Measurements from ENCODE around the gene SIRT3.

SIRT3 gene

DNA sequence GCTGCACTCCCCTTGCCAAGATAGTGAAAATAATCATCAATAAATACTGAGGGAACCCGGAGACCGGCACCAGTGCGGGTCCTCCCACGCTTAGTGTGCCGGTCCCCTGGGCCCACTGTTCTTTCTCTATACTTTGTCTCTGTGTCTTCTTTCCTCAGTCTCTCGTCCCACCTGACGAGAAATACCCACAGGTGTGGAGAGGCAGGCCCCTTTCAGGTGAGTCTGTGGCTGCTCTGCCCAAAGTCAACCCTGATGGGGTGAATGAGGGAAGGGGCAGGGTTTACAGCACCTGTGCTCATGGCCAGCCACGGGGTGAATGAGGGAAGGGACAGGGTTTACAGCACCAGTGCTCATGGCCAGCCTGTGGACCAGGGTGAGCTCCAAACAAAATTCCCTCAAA is 33.7 kb downstream of the SIRT3 start:
- Histone ChIP-seq H3K4me3 (ENCODE audit: low read depth, low read length) (no peak overlapping the region), H3K36me3 (replicated peaks) (peaks cover 27% of the 10 kb centered on the region), H3K27me3 (replicated peaks) (no peaks in the 10 kb centered on the region), H3K27ac (no peak overlapping the region)
- DNase-seq = no peak
- TF ChIP-seq, protein P1, sequence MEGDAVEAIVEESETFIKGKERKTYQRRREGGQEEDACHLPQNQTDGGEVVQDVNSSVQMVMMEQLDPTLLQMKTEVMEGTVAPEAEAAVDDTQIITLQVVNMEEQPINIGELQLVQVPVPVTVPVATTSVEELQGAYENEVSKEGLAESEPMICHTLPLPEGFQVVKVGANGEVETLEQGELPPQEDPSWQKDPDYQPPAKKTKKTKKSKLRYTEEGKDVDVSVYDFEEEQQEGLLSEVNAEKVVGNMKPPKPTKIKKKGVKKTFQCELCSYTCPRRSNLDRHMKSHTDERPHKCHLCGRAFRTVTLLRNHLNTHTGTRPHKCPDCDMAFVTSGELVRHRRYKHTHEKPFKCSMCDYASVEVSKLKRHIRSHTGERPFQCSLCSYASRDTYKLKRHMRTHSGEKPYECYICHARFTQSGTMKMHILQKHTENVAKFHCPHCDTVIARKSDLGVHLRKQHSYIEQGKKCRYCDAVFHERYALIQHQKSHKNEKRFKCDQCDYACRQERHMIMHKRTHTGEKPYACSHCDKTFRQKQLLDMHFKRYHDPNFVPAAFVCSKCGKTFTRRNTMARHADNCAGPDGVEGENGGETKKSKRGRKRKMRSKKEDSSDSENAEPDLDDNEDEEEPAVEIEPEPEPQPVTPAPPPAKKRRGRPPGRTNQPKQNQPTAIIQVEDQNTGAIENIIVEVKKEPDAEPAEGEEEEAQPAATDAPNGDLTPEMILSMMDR (IDR thresholded peaks at IDR 0.05; ENCODE audit: low read depth, low read length, missing control alignments) = no peak
- in situ Hi-C loops (cut with HindIII; ENCODE audit: low pct_ligation_motif_present, low sequenced_read_pairs) = no loop called here

DNA sequence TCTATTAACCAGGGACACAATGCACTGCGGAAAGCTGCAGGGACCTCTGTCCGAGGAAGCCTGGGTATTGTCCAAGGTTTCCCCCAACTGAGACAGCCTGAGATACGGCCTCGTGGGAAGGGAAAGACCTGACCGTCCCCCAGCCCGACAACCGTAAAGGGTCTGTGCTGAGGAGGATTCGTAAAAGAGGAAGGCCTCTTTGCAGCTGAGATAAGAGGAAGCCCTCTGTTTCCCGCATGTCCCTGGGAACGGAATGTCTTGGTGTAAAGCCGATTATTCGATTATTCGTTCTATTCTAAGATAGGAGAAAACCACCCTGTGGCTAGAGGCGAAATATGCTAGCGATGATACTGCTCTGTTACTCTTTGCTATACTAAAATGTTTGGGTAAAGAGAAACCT is 34.2 kb downstream of the SIRT3 start:
- Histone ChIP-seq H3K4me3 (ENCODE audit: low read depth, low read length) (no peak overlapping the region), H3K27ac (no peak overlapping the region), H3K36me3 (replicated peaks) (peaks cover 27% of the 10 kb centered on the region), H3K27me3 (replicated peaks) (no peaks in the 10 kb centered on the region)
- no peak for DNase-seq
- in situ Hi-C loops (cut with HindIII; ENCODE audit: low pct_ligation_motif_present, low sequenced_read_pairs) = no loop called here
- TF ChIP-seq, protein P1 (IDR thresholded peaks at IDR 0.05; ENCODE audit: low read depth, low read length, missing control alignments) = no peak

DNA sequence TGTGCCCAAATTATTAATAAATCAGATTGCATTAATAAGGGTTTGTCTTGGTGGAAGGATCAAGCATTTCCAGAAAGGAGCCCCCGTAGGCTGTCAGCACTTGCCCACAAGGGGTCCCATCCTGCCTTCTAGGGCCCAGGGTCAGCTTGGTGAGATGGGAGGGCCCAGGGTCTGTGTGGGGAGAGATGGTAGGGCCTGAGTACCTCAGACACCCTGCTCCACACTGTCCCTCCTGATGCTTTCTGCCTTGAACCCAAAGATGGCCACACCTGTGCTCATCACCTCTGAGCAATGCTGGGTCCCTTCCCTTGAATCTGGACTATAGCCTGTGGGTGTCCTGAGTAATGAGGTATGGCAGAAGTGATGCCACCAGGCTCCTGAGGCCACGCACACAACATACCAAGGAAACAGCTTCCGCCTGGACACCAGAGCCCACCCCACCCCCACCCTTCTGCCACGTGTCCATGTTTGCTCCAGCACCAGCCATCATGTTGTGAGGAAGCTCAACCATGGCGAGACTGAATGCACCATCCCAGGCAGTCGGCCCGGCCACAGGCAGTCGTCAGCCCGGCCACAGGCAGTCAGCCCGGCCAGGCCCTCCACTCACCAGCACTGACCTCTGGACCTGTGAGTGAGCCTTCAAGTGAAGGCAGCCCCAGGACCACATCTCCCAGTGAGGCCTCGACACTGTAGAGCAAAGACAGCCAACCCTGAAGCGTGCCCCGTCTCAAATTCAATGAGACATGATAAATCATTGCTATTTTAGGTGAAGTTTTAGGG is 35.7 kb downstream of the SIRT3 start:
- TF ChIP-seq, protein P1 (IDR thresholded peaks at IDR 0.05; ENCODE audit: low read depth, low read length, missing control alignments) = no peak
- Histone ChIP-seq H3K4me3 (ENCODE audit: low read depth, low read length) (no peak overlapping the region), H3K27me3 (replicated peaks) (no peaks in the 10 kb centered on the region), H3K36me3 (replicated peaks) (peaks cover 25% of the 10 kb centered on the region), H3K27ac (no peak overlapping the region)
- in situ Hi-C loops (cut with HindIII; ENCODE audit: low pct_ligation_motif_present, low sequenced_read_pairs) = no loop called here
- no peak for DNase-seq

DNA sequence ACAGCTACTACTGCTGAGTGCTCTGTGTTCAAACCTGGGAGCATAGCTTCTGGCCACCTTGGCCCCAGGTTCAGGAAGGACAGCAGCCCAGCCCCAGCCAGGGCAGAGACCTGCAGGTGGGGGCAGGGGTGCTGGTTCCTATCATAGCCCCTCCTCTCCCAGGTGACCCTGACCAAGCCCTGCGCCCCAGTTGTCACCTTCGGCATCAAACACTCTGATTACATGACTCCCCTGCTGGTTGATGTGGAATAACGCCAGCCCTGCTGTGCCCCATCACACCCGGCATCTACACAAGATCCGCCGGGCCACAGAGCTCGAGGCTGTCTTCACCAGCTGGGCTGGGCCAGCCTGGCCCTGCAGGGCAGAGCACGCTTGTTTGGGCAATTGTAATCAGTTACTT is 36.4 kb downstream of the SIRT3 start:
- TF ChIP-seq, protein P1 (IDR thresholded peaks at IDR 0.05; ENCODE audit: low read depth, low read length, missing control alignments) = no peak
- DNase-seq = no peak
- in situ Hi-C loops (cut with HindIII; ENCODE audit: low pct_ligation_motif_present, low sequenced_read_pairs) = no loop called here
- no peak overlapping the region for H3K4me3 ChIP-seq (ENCODE audit: low read depth, low read length)
- no peaks in the 10 kb centered on the region for H3K27me3 ChIP-seq (replicated peaks)
- H3K36me3 ChIP-seq (replicated peaks) = peaks cover 20% of the 10 kb centered on the region
- no peak overlapping the region for H3K27ac ChIP-seq

DNA sequence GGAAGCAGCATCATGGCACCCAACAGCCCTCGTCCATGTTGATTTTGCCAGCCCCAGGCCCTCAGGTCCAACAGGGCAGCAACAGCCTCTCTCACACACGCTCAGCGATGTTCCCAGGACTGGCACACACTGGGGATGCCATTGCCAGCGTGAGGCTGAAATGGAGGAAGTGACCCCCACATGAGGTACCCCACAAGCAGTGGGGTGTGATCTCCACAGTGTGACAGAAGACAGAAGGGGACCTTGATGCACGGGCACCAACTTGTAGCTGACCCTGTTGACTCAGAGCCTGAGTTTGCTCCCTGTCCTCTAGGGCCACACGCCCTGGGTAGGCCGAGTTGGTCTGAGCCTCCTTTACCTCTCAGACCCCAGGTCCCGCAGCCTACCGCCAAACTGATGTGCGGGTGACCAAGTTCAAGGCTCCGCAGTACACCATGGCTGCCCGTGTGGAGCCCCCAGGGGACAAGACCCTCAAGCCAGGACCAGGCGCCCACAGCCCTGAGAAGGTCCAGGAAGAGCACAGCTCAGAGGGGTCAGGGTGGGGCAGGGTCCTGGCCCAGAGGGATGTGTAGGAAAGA is 37.0 kb downstream of the SIRT3 start:
- no peaks in the 10 kb centered on the region for H3K27me3 ChIP-seq (replicated peaks)
- peaks cover 13% of the 10 kb centered on the region for H3K36me3 ChIP-seq (replicated peaks)

More for the DNA sequence above, 37.0 kb downstream of the SIRT3 start:
- in situ Hi-C loops (cut with HindIII; ENCODE audit: low pct_ligation_motif_present, low sequenced_read_pairs) = no loop called here
- DNase-seq = no peak
- TF ChIP-seq, protein P1 (IDR thresholded peaks at IDR 0.05; ENCODE audit: low read depth, low read length, missing control alignments) = no peak
- Histone ChIP-seq H3K4me3 (ENCODE audit: low read depth, low read length) (no peak overlapping the region), H3K27ac (no peak overlapping the region)

All from brain microvascular endothelial cell (primary cell).